HL-60 (cell line): Measurements from ENCODE around the gene CCP110.
A peak's percentile ranks its signal among the peaks of the same experiment; 100 is the strongest.
"Not testable (repeated sequence)": the region's sequence is repeated elsewhere in the genome, so short reads cannot be mapped to it uniquely, and the experiment has no call there.

Experiments used
- DNase-seq, 2 experiments: peaks; one replicate each; pipeline ENCODE4 v3.0.0-alpha.2; 2010 to 2020; ENCODE audit warnings: low read depth in 1 of 2, low spot score in 1 of 2
- H3K27ac ChIP-seq: fragments of 250-450 bp; sonication (Bioruptor Pico); replicated peaks from 2 replicates; pipeline ENCODE4 v1.5.1; 2020; ENCODE audit warnings: mild to moderate bottlenecking, moderate library complexity
- H3K27me3 ChIP-seq: fragments of 250-450 bp; sonication (Bioruptor Pico); 2 replicates; pipeline ENCODE4 v1.5.1; 2021; ENCODE audit warnings: mild to moderate bottlenecking, moderate library complexity; ENCODE audit not compliant: insufficient read depth, poor library complexity, severe bottlenecking
- H3K4me3 ChIP-seq: replicated peaks from 2 replicates; pipeline ENCODE4 v1.5.1; 2011; ENCODE audit warnings: mild to moderate bottlenecking, control low read depth, low read length; ENCODE audit not compliant: insufficient read depth
- CTCF ChIP-seq: IDR thresholded peaks from one replicate; pipeline ENCODE4 v1.5.1; 2011; ENCODE audit warnings: low read length, control low read depth, inconsistent platforms; ENCODE audit not compliant: insufficient read depth
- GABPA ChIP-seq: IDR thresholded peaks from 2 replicates; pipeline ENCODE4 v1.6.1; 2012; ENCODE audit warnings: low read depth
- POLR2AphosphoS5 ChIP-seq: IDR thresholded peaks from 2 replicates; pipeline ENCODE4 v1.6.1; 2012; ENCODE audit warnings: low read depth
- REST ChIP-seq: IDR thresholded peaks from 2 replicates; pipeline ENCODE4 v1.6.1; 2012; ENCODE audit warnings: low read depth; ENCODE audit not compliant: insufficient replicate concordance
- SPI1 ChIP-seq: IDR thresholded peaks from 2 replicates; pipeline ENCODE4 v1.6.1; 2012; ENCODE audit warnings: low read depth, mild to moderate bottlenecking, borderline replicate concordance

Gene CCP110

GRCh38 chr16:19542138-19542821 is 18.5 kb downstream of the CCP110 start:
- DNase-seq, result no peak
- no peak overlapping the region for H3K4me3 ChIP-seq
- no peak for TF ChIP-seq POLR2AphosphoS5
- TF ChIP-seq CTCF, result no peak
- no peak for TF ChIP-seq GABPA
- no peak for TF ChIP-seq SPI1
- TF ChIP-seq REST, result no peak
- H3K27ac ChIP-seq, result no peak overlapping the region; the same call in 1 of the 2 replicates
- no peaks in the 10 kb centered on the region for H3K27me3 ChIP-seq

- not testable (repeated sequence) for H3K4me3 ChIP-seq, H3K27ac ChIP-seq, H3K27me3 ChIP-seq
- DNase-seq, result peak in 1 of 2 experiments; percentile 23
Measured at GRCh38 chr16:19543278-19543996, 19.7 kb downstream of the CCP110 start.

GRCh38 chr16:19548144-19548543 is 24.4 kb downstream of the CCP110 start:
- Histone ChIP-seq H3K27me3 (no peaks in the 10 kb centered on the region), H3K27ac (no peak overlapping the region), H3K4me3 (no peak overlapping the region)
- no peak for DNase-seq
- no peak for TF ChIP-seq POLR2AphosphoS5
- no peak for TF ChIP-seq GABPA
- no peak for TF ChIP-seq CTCF
- no peak for TF ChIP-seq SPI1
- no peak for TF ChIP-seq REST

- H3K4me3 ChIP-seq, result no peak overlapping the region
- TF ChIP-seq GABPA (no peak), SPI1 (no peak), REST (no peak), POLR2AphosphoS5 (no peak), CTCF (no peak)
- H3K27me3 ChIP-seq, result no peaks in the 10 kb centered on the region
- H3K27ac ChIP-seq, result no peak overlapping the region
- DNase-seq, result no peak
Measured at GRCh38 chr16:19549673-19550072, 25.9 kb downstream of the CCP110 start.
